Left ventricle myocardium inferior (tissue), 1 donor: ENCODE results near the gene ARHGAP9. TPM values are rescaled to one million over a fixed set of nuclear protein-coding genes. Genes with fewer than 3 reads are reported as not detected.

Experiments used
- DNase-seq: peaks from one replicate; pipeline ENCODE4 v3.0.0-alpha.2; 2020
- H3K27ac ChIP-seq: fragments of 200-600 bp; replicated peaks from 2 replicates; pipeline ENCODE4 v1.8.0; 2021
- H3K27me3 ChIP-seq: fragments of 200-600 bp; 2 replicates; pipeline ENCODE4 v1.8.0; 2021; ENCODE audit warnings: low read depth
- H3K36me3 ChIP-seq: fragments of 200-600 bp; 2 replicates; pipeline ENCODE4 v1.8.0; 2021
- H3K4me1 ChIP-seq: fragments of 200-600 bp; 2 replicates; pipeline ENCODE4 v1.8.0; 2021
- H3K4me3 ChIP-seq: fragments of 200-600 bp; 2 replicates; pipeline ENCODE4 v1.8.0; 2021; ENCODE audit warnings: mild to moderate bottlenecking, moderate library complexity
- H3K9me3 ChIP-seq: fragments of 200-600 bp; replicated peaks from 2 replicates; pipeline ENCODE4 v1.8.0; 2021
- intact Hi-C: fragments of 100-400 bp; cut with micrococcal nuclease; formaldehyde crosslinking; loops from one replicate; pipeline ENCODE4 v1.11.0; 2022
- total RNA-seq: library from RNA; stranded (reverse); fragmentation: NEBNext Ultra II Directional; extraction: Animal tissue kit (Norgen Biotek cat#: 25700); gene quantifications from one replicate; pipeline ENCODE4 v1.2.1, GENCODE V29; 2021
- TF ChIP-seq, protein P1 (sequence below): fragments of 200-600 bp; IDR thresholded peaks from 2 replicates; pipeline ENCODE4 v1.8.0; 2021; ENCODE audit warnings: antibody characterized with exemption, mild to moderate bottlenecking, borderline replicate concordance
- donor health status: DM: no; HTN: yes; CAD: no; lungs with severe emphysema.

The ARHGAP9 gene
- total RNA-seq, 1 donor from 2014 or later = 4.2 TPM

DNA sequence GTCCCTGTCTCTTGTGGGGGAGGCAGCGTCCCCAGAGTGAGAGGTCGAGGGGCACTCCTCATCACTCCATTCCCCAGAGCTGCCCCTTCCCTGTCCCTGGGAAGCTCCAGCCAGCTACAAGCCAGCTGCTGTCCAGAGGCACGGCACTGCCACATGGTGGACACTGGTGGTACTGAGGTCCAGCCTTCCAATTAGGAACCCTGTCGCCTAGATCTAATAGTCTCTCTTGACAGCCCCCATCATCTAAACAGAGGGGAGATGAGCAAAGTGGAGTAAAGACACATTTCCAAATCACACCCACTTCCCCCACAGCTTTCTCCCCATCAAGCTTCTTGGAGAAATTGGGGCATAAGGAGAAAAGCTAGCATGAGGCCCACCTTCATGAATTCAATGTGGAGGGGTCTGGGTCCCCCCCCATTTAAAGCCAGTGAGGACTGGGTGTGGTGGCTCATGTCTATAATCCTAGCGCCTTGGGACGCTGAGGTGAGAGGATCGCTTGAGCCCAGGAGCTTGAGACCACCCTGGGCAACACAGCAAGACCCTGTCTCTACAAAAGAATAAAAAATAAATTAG, 26.6 kb downstream of the ARHGAP9 start:
- H3K27ac ChIP-seq = peak overlapping the region; percentile 91
- H3K36me3 ChIP-seq = no peaks in the 10 kb centered on the region
- no peaks in the 10 kb centered on the region for H3K27me3 ChIP-seq
- H3K9me3 ChIP-seq = no peaks in the 10 kb centered on the region
- intact Hi-C loops = no loop called here
- H3K4me1 ChIP-seq = peaks cover 18% of the 10 kb centered on the region
- H3K4me3 ChIP-seq = peak overlapping the region; percentile 45
- TF ChIP-seq, protein P1, sequence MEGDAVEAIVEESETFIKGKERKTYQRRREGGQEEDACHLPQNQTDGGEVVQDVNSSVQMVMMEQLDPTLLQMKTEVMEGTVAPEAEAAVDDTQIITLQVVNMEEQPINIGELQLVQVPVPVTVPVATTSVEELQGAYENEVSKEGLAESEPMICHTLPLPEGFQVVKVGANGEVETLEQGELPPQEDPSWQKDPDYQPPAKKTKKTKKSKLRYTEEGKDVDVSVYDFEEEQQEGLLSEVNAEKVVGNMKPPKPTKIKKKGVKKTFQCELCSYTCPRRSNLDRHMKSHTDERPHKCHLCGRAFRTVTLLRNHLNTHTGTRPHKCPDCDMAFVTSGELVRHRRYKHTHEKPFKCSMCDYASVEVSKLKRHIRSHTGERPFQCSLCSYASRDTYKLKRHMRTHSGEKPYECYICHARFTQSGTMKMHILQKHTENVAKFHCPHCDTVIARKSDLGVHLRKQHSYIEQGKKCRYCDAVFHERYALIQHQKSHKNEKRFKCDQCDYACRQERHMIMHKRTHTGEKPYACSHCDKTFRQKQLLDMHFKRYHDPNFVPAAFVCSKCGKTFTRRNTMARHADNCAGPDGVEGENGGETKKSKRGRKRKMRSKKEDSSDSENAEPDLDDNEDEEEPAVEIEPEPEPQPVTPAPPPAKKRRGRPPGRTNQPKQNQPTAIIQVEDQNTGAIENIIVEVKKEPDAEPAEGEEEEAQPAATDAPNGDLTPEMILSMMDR = peak; percentile 96
- DNase-seq = peak; percentile 80

DNA sequence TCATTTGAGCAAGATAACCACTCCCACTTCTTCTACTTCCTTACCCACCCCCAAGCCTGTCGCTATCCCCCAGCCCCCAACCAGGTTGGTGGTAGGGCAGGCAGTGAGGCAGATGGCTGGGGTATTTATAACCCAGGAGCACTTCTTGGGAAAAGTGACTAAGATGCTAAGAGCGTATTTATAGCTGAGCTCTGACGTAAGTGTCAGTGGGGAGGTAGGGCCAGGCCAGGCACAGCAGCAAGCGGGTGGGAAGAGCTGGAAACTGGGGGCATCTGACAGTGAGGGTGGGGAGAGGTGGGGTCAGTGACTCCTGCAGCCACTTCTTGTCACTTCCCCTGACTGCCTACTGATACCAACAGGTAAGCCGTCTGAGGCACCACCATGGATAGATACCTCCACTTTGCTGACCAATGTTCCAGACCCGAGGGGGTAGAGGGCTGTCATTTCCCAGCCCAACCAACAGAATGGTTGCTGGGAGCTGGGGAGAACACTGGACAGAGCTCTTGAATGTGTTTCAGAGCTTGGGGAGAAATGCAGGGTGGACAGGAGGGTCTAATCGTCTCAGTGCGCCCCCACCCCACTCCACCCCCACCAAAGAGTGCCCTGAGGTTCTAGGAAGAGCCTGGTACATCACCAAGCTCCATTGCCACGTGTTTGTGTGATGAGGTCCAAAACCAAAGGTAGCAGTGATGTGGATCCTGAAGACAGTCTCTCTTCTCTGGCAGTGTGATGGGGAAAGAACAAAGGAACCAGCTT, 27.3 kb downstream of the ARHGAP9 start:
- intact Hi-C loops = no loop called here
- TF ChIP-seq, protein P1 = no peak
- Histone ChIP-seq H3K36me3 (no peaks in the 10 kb centered on the region), H3K27ac (peak overlapping the region; percentile 91), H3K4me1 (peaks cover 18% of the 10 kb centered on the region), H3K4me3 (peak overlapping the region; percentile 45), H3K27me3 (no peaks in the 10 kb centered on the region), H3K9me3 (no peaks in the 10 kb centered on the region)
- peak; percentile 38 for DNase-seq

DNA sequence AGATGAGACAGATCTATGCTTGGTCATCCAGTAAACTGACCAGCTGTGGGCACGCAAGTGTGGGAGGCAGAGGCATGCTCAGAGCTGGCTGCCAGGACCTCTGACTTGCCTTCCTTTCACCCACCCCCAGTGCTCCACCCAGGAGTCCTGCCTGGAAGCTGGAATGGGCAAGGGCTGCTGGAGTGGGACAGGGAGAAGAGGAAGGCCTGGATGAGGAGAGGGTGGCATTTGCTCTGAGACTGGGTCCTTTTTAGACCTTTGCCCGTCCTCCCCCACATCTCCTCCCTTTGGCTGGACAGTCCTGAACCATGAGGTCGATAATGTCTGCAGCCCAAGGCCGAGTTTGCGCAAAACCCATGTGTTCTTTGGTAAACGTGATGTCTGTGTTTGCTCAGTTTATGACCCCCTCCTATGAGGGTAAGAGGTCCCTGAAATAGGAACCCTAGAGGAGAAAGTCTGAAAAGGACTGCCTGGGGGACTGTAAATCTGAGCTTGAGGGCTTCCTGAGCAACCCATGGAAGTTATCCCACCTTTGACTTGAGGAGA, 28.4 kb downstream of the ARHGAP9 start:
- DNase-seq = no peak
- intact Hi-C loops = no loop called here
- H3K27ac ChIP-seq = peak overlapping the region; percentile 91

DNA sequence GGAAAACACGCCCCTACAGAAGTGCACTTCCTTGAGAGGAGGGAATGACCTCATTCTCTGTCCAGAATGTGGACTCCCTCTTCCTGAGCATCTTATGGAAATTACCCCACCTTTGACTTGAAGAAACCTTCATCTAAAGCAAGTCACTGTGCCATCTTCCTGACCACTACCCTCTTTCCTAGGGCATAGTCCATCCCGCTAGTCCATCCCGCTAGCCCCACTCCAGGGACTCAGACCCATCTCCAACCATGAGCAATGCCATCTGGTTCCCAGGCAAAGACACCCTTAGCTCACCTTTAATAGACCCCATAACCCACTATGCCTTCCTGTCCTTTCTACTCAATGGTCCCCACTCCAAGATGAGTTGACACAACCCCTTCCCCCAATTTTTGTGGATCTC, 29.6 kb downstream of the ARHGAP9 start:
- TF ChIP-seq, protein P1 = no peak
- Histone ChIP-seq H3K36me3 (no peaks in the 10 kb centered on the region), H3K4me1 (peaks cover 18% of the 10 kb centered on the region), H3K27ac (no peak overlapping the region), H3K9me3 (no peaks in the 10 kb centered on the region), H3K4me3 (no peak overlapping the region), H3K27me3 (no peaks in the 10 kb centered on the region)
- DNase-seq = no peak
- intact Hi-C loops = no loop called here

More for the DNA sequence above, 28.4 kb downstream of the ARHGAP9 start:
- no peak overlapping the region for H3K4me3 ChIP-seq
- H3K27me3 ChIP-seq = no peaks in the 10 kb centered on the region
- TF ChIP-seq, protein P1 = no peak
- no peaks in the 10 kb centered on the region for H3K36me3 ChIP-seq
- peaks cover 18% of the 10 kb centered on the region for H3K4me1 ChIP-seq
- no peaks in the 10 kb centered on the region for H3K9me3 ChIP-seq

DNA sequence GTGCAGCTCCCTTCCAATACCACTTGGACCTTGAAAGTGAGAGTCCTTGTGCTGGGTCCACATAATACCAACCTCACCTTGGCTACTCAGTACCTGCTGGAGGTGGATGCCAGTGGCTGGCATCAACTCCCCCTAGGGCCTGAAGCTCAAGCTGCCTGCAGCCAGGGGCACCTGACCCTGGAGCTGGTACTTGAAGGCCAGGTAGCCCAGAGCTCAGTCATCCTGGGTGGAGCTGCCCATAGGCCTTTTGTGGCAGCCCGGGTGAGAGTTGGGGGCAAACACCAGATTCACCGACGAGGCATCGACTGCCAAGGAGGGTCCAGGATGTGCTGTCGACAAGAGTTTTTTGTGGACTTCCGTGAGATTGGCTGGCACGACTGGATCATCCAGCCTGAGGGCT, 30.3 kb downstream of the ARHGAP9 start:
- Histone ChIP-seq H3K9me3 (no peaks in the 10 kb centered on the region), H3K4me3 (no peak overlapping the region), H3K27ac (no peak overlapping the region), H3K36me3 (no peaks in the 10 kb centered on the region), H3K4me1 (peaks cover 18% of the 10 kb centered on the region), H3K27me3 (no peaks in the 10 kb centered on the region)
- TF ChIP-seq, protein P1 = no peak
- intact Hi-C loops = no loop called here
- DNase-seq = no peak
